CD4-positive, alpha-beta T cell (primary cell): ENCODE results near the gene SETX. TPM values are rescaled to one million over a fixed set of nuclear protein-coding genes. Genes with fewer than 3 reads are reported as not detected.
A peak's percentile ranks its signal among the peaks of the same experiment; 100 is the strongest.
"Not testable (repeated sequence)": the region's sequence is repeated elsewhere in the genome, so short reads cannot be mapped to it uniquely, and the experiment has no call there.

Source experiments
- ATAC-seq: fragments of 200-7000 bp; cut with Tn5 transposase; one replicate; pipeline ENCODE4 v1.10.0; 2022; ENCODE audit warnings: mild to moderate bottlenecking; ENCODE audit not compliant: poor library complexity
- CTCF ChIA-PET: fragments of 350-600 bp; sonication (Branson Sonifier 250); formaldehyde crosslinking; loops from one replicate; lab custom pipeline; 2021; ENCODE audit warnings: antibody characterized with exemption, inconsistent platforms; lab: Charles Lee
- POLR2A ChIA-PET: fragments of 350-600 bp; sonication (Branson Sonifier 250); formaldehyde crosslinking; loops from one replicate; lab custom pipeline; 2021; ENCODE audit warnings: antibody characterized with exemption, inconsistent platforms; lab: Charles Lee
- DNase-seq, 14 experiments: peaks; one replicate each; pipeline ENCODE4 v3.0.0-alpha.2; 2013 to 2020; ENCODE audit warnings: mixed read lengths in 2 of 14
- H3K27ac ChIP-seq, 2 donors: one replicate each; pipeline versions ENCODE4 v1.5.1 to v1.7.0; 2013; ENCODE audit warnings: low read length in 2 of 2, low read depth in 1 of 2, mild to moderate bottlenecking in 1 of 2
- H3K27me3 ChIP-seq, 2 experiments: 1 replicate in 1 of 2; 2 replicates in 1 of 2; pipeline versions ENCODE4 v1.6.1 to v1.7.0; 2013; ENCODE audit warnings: low read length in 2 of 2, control low read depth in 1 of 2, mild to moderate bottlenecking in 1 of 2, moderate library complexity in 1 of 2; ENCODE audit not compliant: insufficient read depth in 2 of 2, control insufficient read depth in 1 of 2
- H3K36me3 ChIP-seq: one replicate; pipeline ENCODE4 v1.6.1; 2013; ENCODE audit warnings: low read length, control low read depth; ENCODE audit not compliant: insufficient read depth
- H3K4me1 ChIP-seq: one replicate; pipeline ENCODE4 v1.6.1; 2013; ENCODE audit warnings: low read length, control low read depth; ENCODE audit not compliant: insufficient read depth
- H3K4me3 ChIP-seq: one replicate; pipeline ENCODE4 v1.5.1; 2013; ENCODE audit warnings: mild to moderate bottlenecking, low read length, moderate library complexity
- H3K9me3 ChIP-seq, 2 experiments: 1 replicate in 1 of 2; 2 replicates in 1 of 2; pipeline versions ENCODE4 v1.6.1 to v1.7.0; 2013; ENCODE audit warnings: low read length in 2 of 2, mild to moderate bottlenecking in 2 of 2, control low read depth in 1 of 2, moderate library complexity in 1 of 2; ENCODE audit not compliant: control insufficient read depth in 1 of 2, insufficient read depth in 1 of 2
- H3K27ac Mint-ChIP-seq: one replicate; pipeline ENCODE4 v1.8.0; 2020; ENCODE audit warnings: mixed read lengths
- H3K27me3 Mint-ChIP-seq: one replicate; pipeline ENCODE4 v1.8.0; 2021; ENCODE audit warnings: mixed read lengths
- H3K36me3 Mint-ChIP-seq: one replicate; pipeline ENCODE4 v1.8.0; 2021; ENCODE audit warnings: low read depth, mixed read lengths
- H3K4me1 Mint-ChIP-seq: one replicate; pipeline ENCODE4 v1.8.0; 2021; ENCODE audit warnings: low read depth, mixed read lengths
- H3K4me3 Mint-ChIP-seq: one replicate; pipeline ENCODE4 v1.8.0; 2020; ENCODE audit warnings: mild to moderate bottlenecking, mixed read lengths
- H3K9me3 Mint-ChIP-seq: one replicate; pipeline ENCODE4 v1.8.0; 2020; ENCODE audit warnings: mixed read lengths
- intact Hi-C, 2 experiments: fragments of 100-400 bp; cut with DNase I in 1 of 2; cut with micrococcal nuclease in 1 of 2; formaldehyde crosslinking; loops; one replicate each; pipeline versions ENCODE4 v1.15.1 to v1.9.0; 2023 to 2025; cut with DNase I, micrococcal nuclease
- total RNA-seq, 174 experiments: library from RNA in 2 of 174; stranded (reverse) in 2 of 174; gene quantifications; one replicate each; pipeline ENCODE4 v1.2.3 and lab custom pipeline; 2021 to 2026
- TF ChIP-seq, protein P1 (sequence below): fragments of 200-600 bp; IDR thresholded peaks from one replicate; pipeline ENCODE4 v1.8.0; 2022; ENCODE audit warnings: antibody characterized with exemption, mild to moderate bottlenecking

The SETX gene
- total RNA-seq, 2 experiments from 2014 or later: 36.1 to 37.7 TPM

DNA sequence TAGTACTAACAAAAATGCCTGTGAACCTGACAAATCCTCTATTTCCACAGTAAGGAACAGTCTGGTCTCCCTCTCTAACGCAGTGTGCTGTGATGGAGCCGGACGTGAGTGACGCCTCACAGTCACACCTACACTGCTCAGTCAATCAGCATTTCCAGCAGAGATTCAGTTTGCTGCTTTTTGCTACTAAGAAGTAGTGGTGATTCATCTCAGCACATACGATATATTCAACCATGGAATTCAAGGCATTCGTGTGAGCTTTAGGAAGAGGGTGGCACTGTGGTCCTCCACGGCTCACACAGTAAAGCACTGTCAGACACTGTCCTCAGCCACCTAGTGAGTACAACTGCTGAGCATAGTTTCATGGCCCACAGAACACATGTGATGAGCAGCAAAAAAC, 70.9 kb downstream of the SETX start:
- TF ChIP-seq, protein P1, sequence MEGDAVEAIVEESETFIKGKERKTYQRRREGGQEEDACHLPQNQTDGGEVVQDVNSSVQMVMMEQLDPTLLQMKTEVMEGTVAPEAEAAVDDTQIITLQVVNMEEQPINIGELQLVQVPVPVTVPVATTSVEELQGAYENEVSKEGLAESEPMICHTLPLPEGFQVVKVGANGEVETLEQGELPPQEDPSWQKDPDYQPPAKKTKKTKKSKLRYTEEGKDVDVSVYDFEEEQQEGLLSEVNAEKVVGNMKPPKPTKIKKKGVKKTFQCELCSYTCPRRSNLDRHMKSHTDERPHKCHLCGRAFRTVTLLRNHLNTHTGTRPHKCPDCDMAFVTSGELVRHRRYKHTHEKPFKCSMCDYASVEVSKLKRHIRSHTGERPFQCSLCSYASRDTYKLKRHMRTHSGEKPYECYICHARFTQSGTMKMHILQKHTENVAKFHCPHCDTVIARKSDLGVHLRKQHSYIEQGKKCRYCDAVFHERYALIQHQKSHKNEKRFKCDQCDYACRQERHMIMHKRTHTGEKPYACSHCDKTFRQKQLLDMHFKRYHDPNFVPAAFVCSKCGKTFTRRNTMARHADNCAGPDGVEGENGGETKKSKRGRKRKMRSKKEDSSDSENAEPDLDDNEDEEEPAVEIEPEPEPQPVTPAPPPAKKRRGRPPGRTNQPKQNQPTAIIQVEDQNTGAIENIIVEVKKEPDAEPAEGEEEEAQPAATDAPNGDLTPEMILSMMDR: no peak
- Mint-ChIP-seq H3K4me1 (no peaks in the 10 kb centered on the region), H3K9me3 (no peaks in the 10 kb centered on the region), H3K36me3 (peaks cover 100% of the 10 kb centered on the region), H3K4me3 (no peak overlapping the region), H3K27ac (no peak overlapping the region), H3K27me3 (no peaks in the 10 kb centered on the region)
- H3K27me3 ChIP-seq: no peaks in the 10 kb centered on the region
- H3K4me1 ChIP-seq: no peaks in the 10 kb centered on the region
- H3K4me3 ChIP-seq: no peak overlapping the region
- no peak overlapping the region for H3K27ac ChIP-seq
- no peaks in the 10 kb centered on the region for H3K9me3 ChIP-seq
- peaks cover 95% of the 10 kb centered on the region for H3K36me3 ChIP-seq
- ChIA-PET CTCF (interaction anchor here (1.2 kb wide), 1 partner anchor 15 kb away, joined by 4 read pairs; no protein-coding TSS in a partner anchor), POLR2A (no interaction called here)
- intact Hi-C loops: loop anchor here in 1 of 2 experiments (10.0 kb wide), 1 partner anchor 51 kb away; no protein-coding TSS in a partner anchor
- ATAC-seq (no peak), DNase-seq (no peak)

DNA sequence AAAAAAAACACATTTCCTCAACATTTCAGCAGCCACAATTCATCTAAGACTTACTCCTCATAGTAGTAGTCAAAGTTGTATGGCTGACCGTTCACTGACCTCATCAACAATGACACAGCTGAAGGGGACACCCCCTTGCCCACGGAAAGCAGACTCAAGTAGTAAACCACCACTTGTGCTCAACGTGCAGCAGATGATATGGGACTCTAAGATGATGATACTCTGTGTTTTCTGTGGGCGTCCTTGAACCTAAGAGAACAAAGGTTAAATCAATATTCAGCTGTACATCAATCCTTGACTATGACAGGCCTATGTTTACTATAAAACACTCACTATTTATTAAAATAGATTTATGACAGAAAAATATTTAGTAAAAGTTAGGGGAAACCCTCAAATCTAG, 71.6 kb downstream of the SETX start:
- H3K4me1 ChIP-seq: no peaks in the 10 kb centered on the region
- H3K9me3 Mint-ChIP-seq: no peaks in the 10 kb centered on the region
- H3K27ac ChIP-seq: no peak overlapping the region
- H3K36me3 Mint-ChIP-seq: peaks cover 100% of the 10 kb centered on the region
- intact Hi-C loops: loop anchor here in 1 of 2 experiments (10.0 kb wide), 1 partner anchor 52 kb away; no protein-coding TSS in a partner anchor
- H3K4me1 Mint-ChIP-seq: no peaks in the 10 kb centered on the region
- no peaks in the 10 kb centered on the region for H3K27me3 Mint-ChIP-seq
- no peaks in the 10 kb centered on the region for H3K9me3 ChIP-seq
- DNase-seq (no peak), ATAC-seq (no peak)
- ChIA-PET CTCF (no interaction called here), POLR2A (no interaction called here)
- H3K27ac Mint-ChIP-seq: no peak overlapping the region
- no peak overlapping the region for H3K4me3 Mint-ChIP-seq
- no peak overlapping the region for H3K4me3 ChIP-seq
- TF ChIP-seq, protein P1: no peak
- peaks cover 95% of the 10 kb centered on the region for H3K36me3 ChIP-seq
- no peaks in the 10 kb centered on the region for H3K27me3 ChIP-seq

DNA sequence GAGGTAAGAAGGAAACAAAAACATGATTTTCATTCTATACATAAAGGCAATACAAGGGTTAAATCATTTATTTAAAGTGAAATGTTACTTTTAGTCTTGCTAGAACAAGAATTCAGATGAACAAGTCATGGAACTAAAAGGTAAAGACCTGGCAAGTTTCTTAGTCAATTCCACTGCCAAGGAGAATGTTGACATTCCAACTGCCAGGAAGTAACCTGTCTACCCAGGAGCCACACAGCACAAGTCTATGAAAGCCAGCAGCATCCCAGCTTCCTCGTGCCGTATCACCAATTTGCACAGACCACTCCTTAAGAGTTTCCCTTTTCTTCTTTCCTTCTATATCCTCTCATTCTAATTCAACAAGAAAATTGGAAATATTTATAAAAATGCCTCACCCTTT, 79.9 kb downstream of the SETX start:
- Mint-ChIP-seq H3K4me1 (no peaks in the 10 kb centered on the region), H3K27me3 (no peaks in the 10 kb centered on the region), H3K4me3 (no peak overlapping the region), H3K9me3 (no peaks in the 10 kb centered on the region), H3K36me3 (peaks cover 98% of the 10 kb centered on the region), H3K27ac (no peak overlapping the region)
- Histone ChIP-seq H3K4me1 (no peaks in the 10 kb centered on the region), H3K4me3 (no peak overlapping the region), H3K27ac (no peak overlapping the region), H3K27me3 (no peaks in the 10 kb centered on the region), H3K36me3 (peaks cover 90% of the 10 kb centered on the region), H3K9me3 (no peaks in the 10 kb centered on the region)
- DNase-seq (no peak), ATAC-seq (no peak)
- CTCF ChIA-PET: no interaction called here
- POLR2A ChIA-PET: no interaction called here
- intact Hi-C loops: no loop called here
- TF ChIP-seq, protein P1: no peak

DNA sequence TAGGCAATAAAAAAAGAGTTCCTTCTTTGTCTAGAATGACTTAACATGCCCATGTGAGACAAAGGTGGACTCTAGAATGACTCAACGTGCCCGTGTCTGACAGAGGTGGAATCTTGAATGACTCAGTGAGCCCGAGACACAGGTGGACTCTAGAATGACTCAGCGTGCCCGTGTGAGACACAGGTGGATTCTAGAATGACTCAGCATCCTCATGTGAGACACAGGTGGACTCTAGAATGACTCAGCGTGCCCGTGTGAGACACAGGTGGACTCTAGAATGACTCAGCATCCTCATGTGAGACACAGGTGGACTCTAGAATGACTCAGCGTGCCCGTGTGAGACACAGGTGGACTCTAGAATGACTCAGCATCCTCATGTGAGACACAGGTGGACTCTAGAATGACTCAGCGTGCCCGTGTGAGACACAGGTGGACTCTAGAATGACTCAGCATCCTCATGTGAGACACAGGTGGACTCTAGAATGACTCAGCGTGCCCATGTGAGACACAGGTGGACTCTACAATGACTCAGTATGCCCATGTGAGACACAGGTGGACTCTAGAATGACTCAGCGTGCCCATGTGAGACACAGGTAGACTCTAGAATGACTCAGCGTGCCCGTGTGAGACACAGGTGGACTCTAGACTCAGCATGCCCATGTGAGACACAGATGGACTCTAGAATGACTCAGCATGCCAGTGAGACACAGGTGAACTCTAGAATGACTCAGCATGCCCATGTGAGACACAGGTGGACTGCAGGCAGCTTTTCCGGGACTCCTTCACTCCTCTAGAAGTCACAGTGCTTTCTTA, 84.9 kb downstream of the SETX start:
- not testable (repeated sequence) for H3K9me3 Mint-ChIP-seq, H3K4me1 ChIP-seq, H3K27ac ChIP-seq, H3K27me3 Mint-ChIP-seq, H3K4me1 Mint-ChIP-seq, H3K27me3 ChIP-seq, ATAC-seq, H3K4me3 ChIP-seq, H3K4me3 Mint-ChIP-seq, H3K9me3 ChIP-seq, H3K27ac Mint-ChIP-seq
- DNase-seq: peak in 3 of 14 experiments; percentile 9 to 52 (median 17)
- peaks cover 83% of the 10 kb centered on the region for H3K36me3 Mint-ChIP-seq
- ChIA-PET POLR2A (interaction anchor here (1.0 kb wide), 1 partner anchor 29 kb away, joined by 3 read pairs; no protein-coding TSS in a partner anchor), CTCF (interaction anchor here (0.9 to 3.3 kb wide), 5 partner anchors 8 to 508 kb away, joined by 4 to 26 read pairs (median 4); no protein-coding TSS in a partner anchor)
- H3K36me3 ChIP-seq: peaks cover 80% of the 10 kb centered on the region
- intact Hi-C loops: loop anchor here in 1 of 2 experiments (5.0 kb wide), 1 partner anchor 508 kb away; no protein-coding TSS in a partner anchor
